Neural crest cell (in vitro differentiated cells): ENCODE results near the gene WDR45B. TPM values are rescaled to one million over a fixed set of nuclear protein-coding genes. Genes with fewer than 3 reads are reported as not detected.
A peak's percentile ranks its signal among the peaks of the same experiment; 100 is the strongest.

Source experiments
- DNase-seq: peaks from one replicate; pipeline ENCODE4 v3.0.0; 2021; ENCODE audit warnings: low read depth, mixed read lengths, low spot score
- H3K27ac Mint-ChIP-seq: one replicate; pipeline ENCODE4 v1.8.0; 2021; ENCODE audit warnings: mild to moderate bottlenecking, mixed read lengths; ENCODE audit not compliant: unreplicated experiment
- H3K27me3 Mint-ChIP-seq: 2 replicates; pipeline ENCODE4 v1.8.0; 2021; ENCODE audit warnings: low read depth, mild to moderate bottlenecking, mixed read lengths
- H3K36me3 Mint-ChIP-seq: 2 replicates; pipeline ENCODE4 v1.8.0; 2021; ENCODE audit warnings: low read depth, mild to moderate bottlenecking, mixed read lengths
- H3K4me1 Mint-ChIP-seq: 2 replicates; pipeline ENCODE4 v1.8.0; 2021; ENCODE audit warnings: mixed read lengths
- H3K4me3 Mint-ChIP-seq: one replicate; pipeline ENCODE4 v1.8.0; 2021; ENCODE audit warnings: mild to moderate bottlenecking, mixed read lengths
- H3K9me3 Mint-ChIP-seq: 2 replicates; pipeline ENCODE4 v1.8.0; 2021; ENCODE audit warnings: mixed read lengths
- total RNA-seq: library from RNA; stranded (reverse); gene quantifications from 2 replicates; pipeline ENCODE4 v1.2.1, GENCODE V29; 2021
- TF ChIP-seq, protein P1 (sequence below): fragments of 200-600 bp; sonication (generic); conservative IDR thresholded peaks from 2 replicates; pipeline ENCODE4 v1.5.0; 2021; ENCODE audit warnings: antibody characterized with exemption, mild to moderate bottlenecking

WDR45B gene
- total RNA-seq, 1 donor from 2014 or later = 57.1 TPM

DNA sequence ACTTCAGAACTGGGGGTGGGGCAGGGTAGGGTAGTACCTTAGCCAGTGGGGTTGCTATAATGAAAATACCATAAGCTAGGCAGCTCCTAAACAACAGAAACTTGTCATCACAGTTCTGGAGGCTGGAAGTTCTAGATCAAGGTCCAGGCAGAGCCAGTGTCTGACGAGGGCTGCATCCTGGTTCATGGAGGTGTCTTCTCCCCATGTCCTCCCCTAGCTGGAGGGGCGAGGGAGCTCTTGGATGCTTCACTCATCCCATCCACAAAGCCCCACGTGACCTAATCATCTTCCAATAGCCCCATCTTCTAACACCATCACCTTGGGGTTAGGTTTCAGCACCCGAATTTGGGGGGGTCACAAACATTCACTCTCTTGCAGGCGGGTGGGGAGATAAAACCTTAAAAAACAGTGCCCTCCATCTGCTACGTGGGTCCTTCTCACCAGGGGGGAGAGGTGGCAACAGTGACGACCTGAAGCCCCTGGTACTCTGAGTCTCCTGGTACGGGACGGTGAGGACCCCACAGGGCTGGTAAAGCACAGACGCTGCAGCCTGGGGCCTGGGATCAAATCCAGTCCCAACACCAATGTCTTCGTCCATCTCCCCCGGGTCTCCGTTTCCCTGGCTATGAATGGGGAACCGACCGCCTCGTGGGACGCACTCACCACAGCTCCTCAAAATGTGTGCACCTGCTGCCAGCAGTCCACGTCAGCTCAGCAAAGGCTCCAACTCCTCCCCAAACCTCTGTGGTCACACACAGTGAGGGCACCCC is 27.4 kb upstream of the WDR45B start:
- TF ChIP-seq, protein P1, sequence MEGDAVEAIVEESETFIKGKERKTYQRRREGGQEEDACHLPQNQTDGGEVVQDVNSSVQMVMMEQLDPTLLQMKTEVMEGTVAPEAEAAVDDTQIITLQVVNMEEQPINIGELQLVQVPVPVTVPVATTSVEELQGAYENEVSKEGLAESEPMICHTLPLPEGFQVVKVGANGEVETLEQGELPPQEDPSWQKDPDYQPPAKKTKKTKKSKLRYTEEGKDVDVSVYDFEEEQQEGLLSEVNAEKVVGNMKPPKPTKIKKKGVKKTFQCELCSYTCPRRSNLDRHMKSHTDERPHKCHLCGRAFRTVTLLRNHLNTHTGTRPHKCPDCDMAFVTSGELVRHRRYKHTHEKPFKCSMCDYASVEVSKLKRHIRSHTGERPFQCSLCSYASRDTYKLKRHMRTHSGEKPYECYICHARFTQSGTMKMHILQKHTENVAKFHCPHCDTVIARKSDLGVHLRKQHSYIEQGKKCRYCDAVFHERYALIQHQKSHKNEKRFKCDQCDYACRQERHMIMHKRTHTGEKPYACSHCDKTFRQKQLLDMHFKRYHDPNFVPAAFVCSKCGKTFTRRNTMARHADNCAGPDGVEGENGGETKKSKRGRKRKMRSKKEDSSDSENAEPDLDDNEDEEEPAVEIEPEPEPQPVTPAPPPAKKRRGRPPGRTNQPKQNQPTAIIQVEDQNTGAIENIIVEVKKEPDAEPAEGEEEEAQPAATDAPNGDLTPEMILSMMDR = no peak
- no peak for DNase-seq
- Mint-ChIP-seq H3K27ac (no peak overlapping the region), H3K27me3 (no peaks in the 10 kb centered on the region), H3K9me3 (no peaks in the 10 kb centered on the region), H3K36me3 (no peaks in the 10 kb centered on the region), H3K4me3 (no peak overlapping the region), H3K4me1 (peaks cover 10% of the 10 kb centered on the region)

DNA sequence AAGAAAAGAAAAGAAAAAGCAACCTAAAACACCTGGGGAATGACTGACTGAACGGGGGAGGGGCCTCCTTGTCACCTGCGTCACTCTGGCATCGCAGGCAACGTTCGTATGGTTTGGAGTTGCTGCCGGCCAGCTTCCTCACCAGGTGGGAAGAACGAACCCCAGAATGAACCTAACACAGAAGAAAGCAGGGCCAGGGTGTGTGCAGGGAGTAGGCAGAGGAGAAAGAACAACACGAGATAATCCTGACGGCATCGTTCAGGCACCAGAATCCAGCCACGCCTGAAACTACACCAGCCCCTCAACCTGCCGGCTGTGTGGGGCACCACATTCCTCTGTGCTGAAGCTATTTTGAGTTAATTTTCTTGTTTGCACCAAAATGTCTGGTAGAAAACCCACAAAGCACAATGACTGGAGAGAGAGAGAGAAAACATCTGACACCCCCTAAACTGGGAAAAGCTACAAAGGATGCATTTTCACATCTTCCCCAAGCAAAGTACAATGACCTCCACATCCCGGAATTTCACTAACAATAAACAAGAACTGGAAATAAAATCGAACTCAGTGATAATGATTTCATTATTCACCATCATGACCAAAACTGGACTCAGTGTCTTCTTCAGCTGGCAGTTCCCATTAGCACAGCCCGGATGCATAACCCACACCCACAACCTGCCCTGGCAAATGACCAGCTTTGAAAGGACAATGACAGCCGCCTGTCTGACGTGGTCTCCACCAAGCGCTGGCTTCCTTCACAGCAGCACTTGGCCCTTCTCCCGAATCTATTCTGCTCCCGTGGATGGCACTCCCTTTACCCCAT is 26.6 kb upstream of the WDR45B start:
- H3K4me3 Mint-ChIP-seq = no peak overlapping the region

DNA sequence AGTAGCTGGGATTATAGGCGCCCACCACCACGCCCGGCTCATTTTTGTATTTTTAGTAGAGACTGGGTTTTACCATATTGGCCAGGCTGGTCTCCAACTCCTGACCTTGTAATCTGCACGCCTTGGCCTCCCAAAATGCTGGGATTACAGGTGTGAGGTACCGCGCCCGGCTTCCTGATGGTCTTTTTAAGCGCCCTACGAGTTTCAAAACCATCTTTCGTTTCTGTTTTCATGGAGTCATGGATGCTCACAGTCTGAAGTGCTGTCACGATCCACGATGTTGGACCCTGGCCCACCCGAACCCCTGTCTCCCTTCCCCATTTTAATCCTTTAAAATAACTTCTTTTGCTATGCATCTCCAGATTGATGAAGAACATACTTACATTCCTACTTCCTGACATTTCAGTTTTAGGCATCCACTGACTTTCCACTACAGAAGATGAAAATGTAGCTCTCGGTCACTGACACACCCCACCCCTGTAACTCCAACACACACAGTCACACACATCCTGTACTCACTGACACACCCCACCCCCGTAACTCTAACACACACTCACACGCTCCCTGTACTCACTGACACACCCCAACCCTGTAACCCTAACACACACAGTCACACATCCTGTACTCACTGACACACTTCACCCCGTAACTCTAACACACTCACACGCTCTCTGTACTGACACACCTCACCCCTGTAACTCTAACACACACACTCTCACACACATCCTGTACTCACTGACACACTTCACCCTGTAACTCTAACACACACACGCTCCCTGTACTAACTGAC is 22.6 kb upstream of the WDR45B start:
- Mint-ChIP-seq H3K4me3 (no peak overlapping the region), H3K4me1 (peaks cover 13% of the 10 kb centered on the region), H3K36me3 (no peaks in the 10 kb centered on the region), H3K27ac (peak overlapping the region; percentile 39), H3K9me3 (no peaks in the 10 kb centered on the region), H3K27me3 (no peaks in the 10 kb centered on the region)
- TF ChIP-seq, protein P1 = no peak
- no peak for DNase-seq

More for the DNA sequence above, 26.6 kb upstream of the WDR45B start:
- Mint-ChIP-seq H3K27me3 (no peaks in the 10 kb centered on the region), H3K27ac (no peak overlapping the region), H3K36me3 (no peaks in the 10 kb centered on the region), H3K4me1 (peaks cover 10% of the 10 kb centered on the region), H3K9me3 (no peaks in the 10 kb centered on the region)
- DNase-seq = no peak
- TF ChIP-seq, protein P1 = no peak

DNA sequence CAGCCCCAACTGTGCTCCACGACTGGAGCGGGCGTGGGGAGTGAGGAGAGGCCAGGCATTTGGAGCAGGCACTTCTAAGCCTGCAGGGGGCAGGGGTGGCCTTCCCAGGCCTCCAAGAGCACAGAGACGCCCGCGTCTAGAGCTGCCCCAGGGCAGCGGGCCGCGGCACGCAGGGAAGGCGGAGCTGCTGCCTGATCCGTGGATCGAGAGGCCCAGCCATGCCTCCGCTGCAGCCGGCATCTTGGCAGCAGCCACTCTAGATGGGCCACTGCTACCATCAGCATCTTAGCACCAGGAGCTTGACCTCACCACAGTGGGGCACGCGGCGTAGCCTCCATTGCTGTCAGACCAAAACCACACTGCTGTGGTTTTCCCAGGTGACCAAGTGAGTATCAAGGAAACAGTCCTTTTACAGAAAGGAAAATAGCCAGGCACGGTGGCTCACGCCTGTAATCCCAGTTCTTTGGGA is 20.4 kb upstream of the WDR45B start:
- Mint-ChIP-seq H3K27ac (no peak overlapping the region), H3K4me1 (peaks cover 13% of the 10 kb centered on the region), H3K9me3 (no peaks in the 10 kb centered on the region), H3K27me3 (no peaks in the 10 kb centered on the region), H3K36me3 (no peaks in the 10 kb centered on the region), H3K4me3 (no peak overlapping the region)
- TF ChIP-seq, protein P1 = peak; percentile 71
- peak; percentile 57 for DNase-seq

DNA sequence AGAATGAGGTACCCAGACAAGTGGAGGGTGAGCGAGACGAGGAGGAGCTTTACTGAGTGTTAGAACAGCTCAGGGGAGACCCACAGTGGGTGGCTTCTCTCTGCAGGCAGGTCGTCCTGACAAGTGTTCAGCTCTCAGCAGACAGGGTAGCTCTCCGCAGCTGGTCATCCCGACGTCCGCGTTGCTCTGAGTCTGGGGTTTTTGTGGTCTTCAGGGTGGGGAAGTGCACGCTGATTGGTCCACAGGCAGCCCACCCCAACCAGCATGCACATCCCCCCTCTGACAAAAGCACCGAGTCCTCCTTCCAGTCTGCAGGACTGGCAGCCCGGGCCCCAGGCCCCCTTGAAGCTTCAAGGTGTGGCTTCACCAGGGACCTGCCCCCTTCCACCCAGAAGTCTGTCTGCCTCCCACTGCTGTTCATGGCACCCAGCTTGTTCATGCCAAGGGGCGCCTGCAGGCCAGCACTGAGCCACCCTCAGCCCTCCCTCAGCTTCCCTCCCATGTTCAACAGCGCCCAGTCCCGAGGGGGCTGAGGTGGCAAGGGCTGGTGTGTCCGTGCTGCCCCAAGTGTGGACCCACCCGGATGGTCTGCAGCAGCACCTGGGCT is 19.9 kb upstream of the WDR45B start:
- Mint-ChIP-seq H3K27me3 (no peaks in the 10 kb centered on the region), H3K9me3 (no peaks in the 10 kb centered on the region), H3K4me1 (peaks cover 13% of the 10 kb centered on the region), H3K36me3 (no peaks in the 10 kb centered on the region), H3K27ac (no peak overlapping the region), H3K4me3 (no peak overlapping the region)
- DNase-seq = no peak
- TF ChIP-seq, protein P1 = no peak
